ENCODE measurements around the gene GPR135.
"Not testable (repeated sequence)": the region's sequence is repeated elsewhere in the genome, so short reads cannot be mapped to it uniquely, and the experiment has no call there.

GPR135 gene

GRCh38 chr14:59464486-59465315, 479 bp downstream of the GPR135 start:
- peak; percentile 58 for DNase-seq

- DNase-seq = peak; percentile 7
These were observed 1.2 kb downstream of the GPR135 start for GRCh38 chr14:59463787-59464485.

GRCh38 chr14:59461891-59462290, 3.3 kb downstream of the GPR135 start:
- DNase-seq = no peak

- DNase-seq = no peak
These were observed 4.8 kb downstream of the GPR135 start for GRCh38 chr14:59460378-59460777.

GRCh38 chr14:59458486-59458885, 6.7 kb downstream of the GPR135 start:
- no peak for DNase-seq

GRCh38 chr14:59455411-59455810, 9.8 kb downstream of the GPR135 start:
- DNase-seq = no peak

GRCh38 chr14:59454139-59454538, 11.0 kb downstream of the GPR135 start:
- no peak for DNase-seq

- DNase-seq = no peak
These were observed 13.3 kb downstream of the GPR135 start for GRCh38 chr14:59451849-59452248.

GRCh38 chr14:59450716-59451115, 14.5 kb downstream of the GPR135 start:
- DNase-seq = no peak

- DNase-seq = not testable (repeated sequence)
These were observed 16.5 kb downstream of the GPR135 start for GRCh38 chr14:59448673-59449072.

GRCh38 chr14:59439256-59439965, 25.8 kb downstream of the GPR135 start:
- no peak for DNase-seq

GRCh38 chr14:59438195-59438647, 27.0 kb downstream of the GPR135 start:
- DNase-seq = no peak

- no peak for DNase-seq
These were observed 29.2 kb downstream of the GPR135 start for GRCh38 chr14:59435987-59436386.

GRCh38 chr14:59435101-59435500, 30.1 kb downstream of the GPR135 start:
- DNase-seq = no peak

GRCh38 chr14:59429790-59430189, 35.4 kb downstream of the GPR135 start:
- no peak for DNase-seq

GRCh38 chr14:59428581-59429012, 36.6 kb downstream of the GPR135 start:
- no peak for DNase-seq

GRCh38 chr14:59427653-59428580, 37.3 kb downstream of the GPR135 start:
- no peak for DNase-seq

- DNase-seq = no peak
These were observed 39.8 kb downstream of the GPR135 start for GRCh38 chr14:59425322-59425935.

- DNase-seq = no peak
These were observed 40.7 kb downstream of the GPR135 start for GRCh38 chr14:59424341-59425071.

- DNase-seq = no peak
These were observed 42.9 kb downstream of the GPR135 start for GRCh38 chr14:59422069-59422881.
